GM21717 (cell line): ENCODE results near the gene MRPS9.

Experiments used
- ATAC-seq: cut with Tn5 transposase; IDR thresholded peaks from one replicate; pipeline ENCODE4 v1.9.1; 2021; ENCODE audit warnings: mild to moderate bottlenecking, moderate library complexity; ENCODE audit not compliant: unreplicated experiment

Gene MRPS9

GRCh38 chr2:105078906-105079495 is 41.1 kb downstream of the MRPS9 start:
- no peak for ATAC-seq

- no peak for ATAC-seq
These were observed 42.6 kb downstream of the MRPS9 start for GRCh38 chr2:105080461-105080860.

- no peak for ATAC-seq
These were observed 43.2 kb downstream of the MRPS9 start for GRCh38 chr2:105081006-105081601.

- ATAC-seq = no peak
These were observed 44.2 kb downstream of the MRPS9 start for GRCh38 chr2:105082107-105082506.

- ATAC-seq = no peak
These were observed 47.7 kb downstream of the MRPS9 start for GRCh38 chr2:105085525-105085924.

GRCh38 chr2:105087273-105087672 is 49.4 kb downstream of the MRPS9 start:
- no peak for ATAC-seq

- no peak for ATAC-seq
These were observed 52.2 kb downstream of the MRPS9 start for GRCh38 chr2:105090091-105090490.

GRCh38 chr2:105092797-105093196 is 54.9 kb downstream of the MRPS9 start:
- ATAC-seq = no peak

- ATAC-seq = no peak
These were observed 61.3 kb downstream of the MRPS9 start for GRCh38 chr2:105099153-105099552.

- peak; percentile 84 for ATAC-seq
These were observed 62.4 kb downstream of the MRPS9 start for GRCh38 chr2:105100046-105100840.

GRCh38 chr2:105102001-105102400 is 64.1 kb downstream of the MRPS9 start:
- ATAC-seq = no peak

- no peak for ATAC-seq
These were observed 65.1 kb downstream of the MRPS9 start for GRCh38 chr2:105102963-105103421.

GRCh38 chr2:105103481-105103880 is 65.6 kb downstream of the MRPS9 start:
- ATAC-seq = no peak

- ATAC-seq = no peak
These were observed 66.4 kb downstream of the MRPS9 start for GRCh38 chr2:105104208-105104731.

GRCh38 chr2:105110295-105110829 is 72.5 kb downstream of the MRPS9 start:
- no peak for ATAC-seq

- no peak for ATAC-seq
These were observed 73.7 kb downstream of the MRPS9 start for GRCh38 chr2:105111365-105112150.

GRCh38 chr2:105112345-105112744 is 74.5 kb downstream of the MRPS9 start:
- no peak for ATAC-seq

- ATAC-seq = no peak
These were observed 75.9 kb downstream of the MRPS9 start for GRCh38 chr2:105113616-105114291.

GRCh38 chr2:105114551-105114950 is 76.7 kb downstream of the MRPS9 start:
- ATAC-seq = no peak

- ATAC-seq = no peak
These were observed 78.5 kb downstream of the MRPS9 start for GRCh38 chr2:105116348-105116747.
